Erythroblast (primary cell): ENCODE data around the gene SAP30BP.

Experiments used
- GATA1 ChIP-seq: IDR thresholded peaks from 2 replicates; pipeline ENCODE4 v1.6.1; 2011; ENCODE audit warnings: low read depth, mild to moderate bottlenecking, control low read depth, low read length, moderate library complexity
- POLR2A ChIP-seq: IDR thresholded peaks from 2 replicates; pipeline ENCODE4 v1.6.1; 2011; ENCODE audit warnings: mild to moderate bottlenecking, low read length

DNA sequence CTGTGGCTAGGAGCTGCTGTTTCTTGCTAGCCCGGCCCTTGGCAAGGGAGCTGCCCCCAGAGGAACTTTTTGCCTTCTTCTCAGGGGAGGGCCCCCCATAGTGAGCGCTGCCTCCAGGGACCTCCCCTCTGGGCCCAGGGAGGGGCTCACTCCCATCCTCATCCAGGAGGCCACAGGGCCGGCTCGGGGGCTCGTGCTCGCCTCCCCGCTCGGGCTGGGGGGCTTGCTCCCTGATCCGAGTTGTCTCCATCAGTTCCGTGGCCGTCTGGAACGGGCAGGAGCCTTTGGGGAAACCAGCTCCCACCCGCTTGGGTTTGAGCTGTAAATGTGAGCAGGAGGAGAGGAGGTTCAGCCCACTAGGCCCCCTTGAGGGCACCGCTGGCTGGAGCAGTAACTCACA is 38.0 kb upstream of the SAP30BP start:
- no peak for TF ChIP-seq POLR2A
- no peak for TF ChIP-seq GATA1
